HFFc6 (cell line): ENCODE data around the gene AGFG2. TPM values are rescaled to one million over a fixed set of nuclear protein-coding genes. Genes with fewer than 3 reads are reported as not detected.
A peak's percentile ranks its signal among the peaks of the same experiment; 100 is the strongest.
"Not testable (repeated sequence)": the region's sequence is repeated elsewhere in the genome, so short reads cannot be mapped to it uniquely, and the experiment has no call there.

Source experiments
- DNase-seq: peaks from one replicate; pipeline ENCODE4 v3.0.0-alpha.2; 2018
- H3K27ac Mint-ChIP-seq: 2 replicates; pipeline ENCODE4 v1.8.0; 2020; ENCODE audit warnings: mild to moderate bottlenecking, mixed read lengths
- H3K27me3 Mint-ChIP-seq: 2 replicates; pipeline ENCODE4 v1.8.0; 2021; ENCODE audit warnings: mild to moderate bottlenecking, moderate library complexity, mixed read lengths; ENCODE audit not compliant: insufficient read depth
- H3K36me3 Mint-ChIP-seq: 2 replicates; pipeline ENCODE4 v1.8.0; 2021; ENCODE audit warnings: low read depth, mixed read lengths
- H3K4me1 Mint-ChIP-seq: 2 replicates; pipeline ENCODE4 v1.8.0; 2020; ENCODE audit warnings: low read depth, mixed read lengths
- H3K4me3 Mint-ChIP-seq: 2 replicates; pipeline ENCODE4 v1.8.0; 2020; ENCODE audit warnings: mild to moderate bottlenecking, moderate library complexity, mixed read lengths
- H3K9me3 Mint-ChIP-seq: 2 replicates; pipeline ENCODE4 v1.8.0; 2020; ENCODE audit warnings: mild to moderate bottlenecking, mixed read lengths
- CTCF ChIP-seq: fragments of 200-600 bp; sonication (generic); IDR thresholded peaks from 2 replicates; pipeline ENCODE4 v1.5.0; 2021; ENCODE audit warnings: antibody characterized with exemption, mild to moderate bottlenecking
- total RNA-seq, 6 experiments: library from RNA; stranded (reverse); fragmentation: NEBNext Ultra II Directional; extraction: Animal tissue kit (Norgen Biotek cat#: 25700); gene quantifications; 2 replicates in 1 of 6; 3 replicates in 5 of 6; pipeline ENCODE4 v1.2.3, GENCODE V29; 2021

The AGFG2 gene
- total RNA-seq, 6 experiments from 2014 or later: 14.4 to 21.4 (median 18.9) TPM

GRCh38 chr7:100546926-100547800, 8.2 kb downstream of the AGFG2 start:
- H3K27me3 Mint-ChIP-seq: 0 out of 2 replicates have a peak, but pooled peaks cover 1% of the 10 kb centered on the region
- H3K27ac Mint-ChIP-seq: peak overlapping the region; percentile 89
- no peaks in the 10 kb centered on the region; the same call in 1 of the 2 replicates for H3K36me3 Mint-ChIP-seq
- peaks cover 58% of the 10 kb centered on the region for H3K4me1 Mint-ChIP-seq
- H3K4me3 Mint-ChIP-seq: peak overlapping the region; percentile 8; the same call in 1 of the 2 replicates
- H3K9me3 Mint-ChIP-seq: no peaks in the 10 kb centered on the region
- no peak for DNase-seq
- TF ChIP-seq CTCF: no peak

- Mint-ChIP-seq H3K9me3 (no peaks in the 10 kb centered on the region), H3K27me3 (0 out of 2 replicates have a peak, but pooled peaks cover 1% of the 10 kb centered on the region), H3K4me3 (peak overlapping the region; percentile 8; the same call in 1 of the 2 replicates), H3K36me3 (peaks cover 5% of the 10 kb centered on the region), H3K4me1 (peaks cover 58% of the 10 kb centered on the region), H3K27ac (peak overlapping the region; percentile 89; the same call in 1 of the 2 replicates)
- TF ChIP-seq CTCF: no peak
- no peak for DNase-seq
These were observed 8.9 kb downstream of the AGFG2 start for GRCh38 chr7:100547872-100548271.

GRCh38 chr7:100548446-100548845, 9.4 kb downstream of the AGFG2 start:
- not testable (repeated sequence) for H3K27me3 Mint-ChIP-seq, H3K4me3 Mint-ChIP-seq, H3K36me3 Mint-ChIP-seq, H3K9me3 Mint-ChIP-seq, DNase-seq
- Mint-ChIP-seq H3K4me1 (peaks cover 55% of the 10 kb centered on the region), H3K27ac (peak overlapping the region; percentile 10)

- H3K9me3 Mint-ChIP-seq: no peaks in the 10 kb centered on the region
- 0 out of 2 replicates have a peak, but pooled peaks cover 1% of the 10 kb centered on the region for H3K27me3 Mint-ChIP-seq
- TF ChIP-seq CTCF: no peak
- H3K4me1 Mint-ChIP-seq: peaks cover 24% of the 10 kb centered on the region
- no peak overlapping the region for H3K27ac Mint-ChIP-seq
- peaks cover 5% of the 10 kb centered on the region for H3K36me3 Mint-ChIP-seq
- no peak for DNase-seq
- H3K4me3 Mint-ChIP-seq: no peak overlapping the region
These were observed 13.5 kb downstream of the AGFG2 start for GRCh38 chr7:100552532-100552931.

GRCh38 chr7:100553032-100553431, 14.0 kb downstream of the AGFG2 start:
- no peak overlapping the region for H3K27ac Mint-ChIP-seq
- H3K4me1 Mint-ChIP-seq: peaks cover 19% of the 10 kb centered on the region
- peaks cover 5% of the 10 kb centered on the region for H3K36me3 Mint-ChIP-seq
- no peaks in the 10 kb centered on the region for H3K9me3 Mint-ChIP-seq
- TF ChIP-seq CTCF: no peak
- 0 out of 2 replicates have a peak, but pooled peaks cover 1% of the 10 kb centered on the region for H3K27me3 Mint-ChIP-seq
- DNase-seq: no peak
- no peak overlapping the region for H3K4me3 Mint-ChIP-seq

- Mint-ChIP-seq H3K4me3 (no peak overlapping the region), H3K27ac (no peak overlapping the region), H3K27me3 (no peaks in the 10 kb centered on the region), H3K4me1 (peaks cover 9% of the 10 kb centered on the region), H3K9me3 (no peaks in the 10 kb centered on the region), H3K36me3 (peaks cover 5% of the 10 kb centered on the region)
- TF ChIP-seq CTCF: no peak
- DNase-seq: no peak
These were observed 16.7 kb downstream of the AGFG2 start for GRCh38 chr7:100555701-100556100.
